ENCODE results near the gene TSEN54. TPM values are rescaled to one million over a fixed set of nuclear protein-coding genes. Genes with fewer than 3 reads are reported as not detected.
"Not testable (repeated sequence)": the region's sequence is repeated elsewhere in the genome, so short reads cannot be mapped to it uniquely, and the experiment has no call there.

The TSEN54 gene
- total RNA-seq (2014; rRNA removed; shearing (Covaris generic)), result 47.2 and 56.3 TPM in 2 replicates

GRCh38 chr17:75516255-75516618 lies at the start of gene TSEN54:
Gene TSEN54, plus strand, starts transcription at chr17:75516528. Its CDS starts 33 bp downstream, at chr17:75516561.
- DNase-seq (ENCODE audit: low spot score), result peak; percentile 92
- in situ Hi-C loops (cut with HindIII; ENCODE audit: low sequenced_read_pairs), result no loop called here

GRCh38 chr17:75468291-75468754 lies 48.0 kb upstream of the TSEN54 start:
- DNase-seq (ENCODE audit: low spot score), result no peak
- in situ Hi-C loops (cut with HindIII; ENCODE audit: low sequenced_read_pairs), result no loop called here

DNA sequence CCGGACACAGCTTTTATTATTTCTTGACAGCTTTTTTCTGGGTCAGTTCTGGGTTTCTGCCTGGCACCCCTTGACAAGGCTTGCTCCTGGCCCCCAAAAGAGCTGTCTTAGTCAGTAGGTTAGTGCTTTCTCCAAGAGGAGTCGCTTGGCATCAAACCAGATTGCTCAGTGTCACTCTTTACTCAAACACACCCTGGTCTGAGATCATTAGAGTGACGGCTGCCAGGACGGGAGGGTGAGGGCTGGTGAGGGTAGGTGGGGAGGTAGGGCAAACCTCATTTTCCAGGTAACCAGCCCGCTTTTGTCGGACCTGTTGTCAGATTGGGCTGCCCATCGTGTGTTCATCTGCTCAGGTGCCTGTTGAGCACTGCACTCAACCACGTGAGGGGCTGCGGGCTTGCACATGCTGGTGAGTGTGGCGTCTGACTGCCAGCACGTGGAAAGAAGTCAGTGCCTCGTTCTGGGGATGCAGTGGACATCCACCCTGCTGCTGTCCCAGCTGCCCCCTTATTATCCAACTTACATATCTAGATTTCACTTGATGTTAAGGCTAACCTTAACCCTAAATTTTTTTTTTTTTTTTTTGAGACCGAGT lies 47.5 kb upstream of the TSEN54 start:
- DNase-seq (ENCODE audit: low spot score), result no peak
- in situ Hi-C loops (cut with HindIII; ENCODE audit: low sequenced_read_pairs), result no loop called here

GRCh38 chr17:75471207-75471606 lies 45.1 kb upstream of the TSEN54 start:
- in situ Hi-C loops (cut with HindIII; ENCODE audit: low sequenced_read_pairs), result no loop called here

DNA sequence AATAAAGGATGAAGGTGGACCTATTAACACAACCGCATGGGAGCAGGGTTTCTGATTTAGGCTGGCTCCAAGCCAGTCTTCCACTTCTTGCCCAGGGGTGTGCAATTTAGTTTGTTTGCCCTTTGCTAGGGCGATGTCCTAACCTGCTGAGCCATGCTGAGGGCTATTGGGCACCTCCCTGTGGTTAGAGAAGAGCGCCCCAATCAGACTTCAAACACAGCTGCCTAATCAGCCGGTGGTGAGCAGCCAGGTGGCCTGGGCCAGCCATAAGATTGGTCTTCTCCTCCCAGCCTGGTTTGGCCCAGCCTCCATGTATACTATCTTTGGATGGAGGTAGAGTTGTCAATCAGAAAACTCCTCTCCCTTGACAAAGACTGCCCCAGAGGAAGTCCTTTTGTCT lies 44.2 kb upstream of the TSEN54 start:
- DNase-seq (ENCODE audit: low spot score), result no peak
- in situ Hi-C loops (cut with HindIII; ENCODE audit: low sequenced_read_pairs), result no loop called here

More at GRCh38 chr17:75471207-75471606, 45.1 kb upstream of the TSEN54 start:
- no peak for DNase-seq (ENCODE audit: low spot score)

DNA sequence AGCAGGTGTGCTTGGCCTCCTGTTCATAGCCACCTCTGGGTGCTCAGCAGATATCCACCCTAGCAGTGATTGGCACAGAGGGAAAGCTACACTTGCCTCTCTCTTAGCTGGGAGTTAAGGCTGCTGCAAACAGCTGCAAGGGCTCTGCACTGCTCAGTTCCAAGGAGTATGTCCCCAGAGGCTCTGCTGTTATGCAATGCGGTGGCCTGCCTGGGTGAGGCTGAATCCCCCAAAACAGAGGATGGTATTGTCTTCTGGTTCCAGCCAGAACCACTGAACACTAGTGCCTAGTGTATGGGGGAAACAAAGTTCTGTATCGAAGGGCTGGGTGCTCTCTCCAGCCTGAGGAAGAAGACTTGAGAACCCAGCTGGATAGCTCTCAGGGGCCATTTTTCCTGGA lies 43.1 kb upstream of the TSEN54 start:
- in situ Hi-C loops (cut with HindIII; ENCODE audit: low sequenced_read_pairs), result no loop called here
- no peak for DNase-seq (ENCODE audit: low spot score)

- in situ Hi-C loops (cut with HindIII; ENCODE audit: low sequenced_read_pairs), result no loop called here
- DNase-seq (ENCODE audit: low spot score), result no peak
These were observed 41.6 kb upstream of the TSEN54 start for GRCh38 chr17:75474736-75475135.

GRCh38 chr17:75475144-75475835 lies 41.0 kb upstream of the TSEN54 start:
- in situ Hi-C loops (cut with HindIII; ENCODE audit: low sequenced_read_pairs), result no loop called here
- DNase-seq (ENCODE audit: low spot score), result no peak

DNA sequence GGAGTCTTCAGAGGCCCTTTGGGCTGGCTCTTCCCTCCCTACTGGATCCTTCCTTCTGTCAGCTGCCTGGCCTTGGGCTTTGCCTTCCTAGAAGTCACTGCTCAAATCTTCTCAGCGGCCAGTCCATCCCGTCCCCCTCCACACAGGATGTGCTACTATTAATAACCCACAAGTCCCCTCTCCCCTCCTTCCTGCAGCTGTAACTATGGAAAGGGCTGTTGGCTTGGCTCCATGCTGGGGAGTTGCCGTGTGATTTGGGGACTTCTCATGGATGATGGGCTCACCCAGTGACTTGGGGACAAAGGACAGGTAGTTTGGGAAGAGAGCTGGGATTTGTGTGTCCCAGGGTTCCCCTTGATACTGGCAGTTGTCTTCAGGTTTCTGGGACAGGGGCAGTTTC lies 40.5 kb upstream of the TSEN54 start:
- no peak for DNase-seq (ENCODE audit: low spot score)
- in situ Hi-C loops (cut with HindIII; ENCODE audit: low sequenced_read_pairs), result no loop called here

- no peak for DNase-seq (ENCODE audit: low spot score)
- in situ Hi-C loops (cut with HindIII; ENCODE audit: low sequenced_read_pairs), result no loop called here
These were observed 40.1 kb upstream of the TSEN54 start for GRCh38 chr17:75476271-75476671.

DNA sequence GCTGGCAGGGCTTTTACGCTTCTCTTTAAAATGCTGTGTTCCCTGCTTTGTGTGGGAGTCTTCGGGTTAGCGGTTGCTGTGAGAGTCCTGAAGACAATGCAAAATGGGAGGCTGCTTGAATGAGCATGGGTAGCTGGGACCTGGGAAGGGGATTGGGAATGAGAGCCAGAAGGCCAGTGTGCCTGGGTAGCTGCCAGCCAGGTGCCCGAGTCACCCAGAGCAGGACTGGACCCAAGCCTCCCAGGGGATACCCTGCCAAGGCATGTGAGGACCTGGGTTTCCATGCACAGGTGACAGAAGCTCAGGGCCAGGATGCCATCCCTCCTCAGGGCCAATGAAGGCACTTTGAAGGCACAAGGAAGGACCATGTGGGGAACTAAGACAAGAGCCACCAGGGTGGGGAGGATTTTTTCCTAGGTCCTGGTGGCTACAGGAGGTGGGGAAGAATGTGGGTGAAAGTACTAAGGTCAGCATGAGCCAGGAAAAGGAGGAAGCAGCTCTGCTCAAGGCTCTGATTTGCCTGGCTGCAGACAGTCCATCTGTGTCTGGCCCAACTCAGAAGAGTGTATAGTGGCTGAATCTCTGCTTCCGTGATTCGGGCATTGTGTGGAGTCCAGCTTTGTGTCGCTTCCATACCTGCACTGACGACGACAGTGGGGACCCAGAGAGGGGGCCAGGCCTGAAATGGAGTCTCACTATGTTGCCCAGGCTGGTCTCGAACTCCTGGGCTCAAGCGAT lies 39.4 kb upstream of the TSEN54 start:
- DNase-seq (ENCODE audit: low spot score), result no peak
- in situ Hi-C loops (cut with HindIII; ENCODE audit: low sequenced_read_pairs), result no loop called here

- DNase-seq (ENCODE audit: low spot score); in situ Hi-C loops (cut with HindIII; ENCODE audit: low sequenced_read_pairs): not testable (repeated sequence)
These were observed 38.9 kb upstream of the TSEN54 start for GRCh38 chr17:75477490-75477862.

GRCh38 chr17:75478508-75478907 lies 37.8 kb upstream of the TSEN54 start:
- no peak for DNase-seq (ENCODE audit: low spot score)
- in situ Hi-C loops (cut with HindIII; ENCODE audit: low sequenced_read_pairs), result no loop called here

GRCh38 chr17:75480281-75480680 lies 36.0 kb upstream of the TSEN54 start:
- in situ Hi-C loops (cut with HindIII; ENCODE audit: low sequenced_read_pairs), result no loop called here
- peak; percentile 45 for DNase-seq (ENCODE audit: low spot score)

DNA sequence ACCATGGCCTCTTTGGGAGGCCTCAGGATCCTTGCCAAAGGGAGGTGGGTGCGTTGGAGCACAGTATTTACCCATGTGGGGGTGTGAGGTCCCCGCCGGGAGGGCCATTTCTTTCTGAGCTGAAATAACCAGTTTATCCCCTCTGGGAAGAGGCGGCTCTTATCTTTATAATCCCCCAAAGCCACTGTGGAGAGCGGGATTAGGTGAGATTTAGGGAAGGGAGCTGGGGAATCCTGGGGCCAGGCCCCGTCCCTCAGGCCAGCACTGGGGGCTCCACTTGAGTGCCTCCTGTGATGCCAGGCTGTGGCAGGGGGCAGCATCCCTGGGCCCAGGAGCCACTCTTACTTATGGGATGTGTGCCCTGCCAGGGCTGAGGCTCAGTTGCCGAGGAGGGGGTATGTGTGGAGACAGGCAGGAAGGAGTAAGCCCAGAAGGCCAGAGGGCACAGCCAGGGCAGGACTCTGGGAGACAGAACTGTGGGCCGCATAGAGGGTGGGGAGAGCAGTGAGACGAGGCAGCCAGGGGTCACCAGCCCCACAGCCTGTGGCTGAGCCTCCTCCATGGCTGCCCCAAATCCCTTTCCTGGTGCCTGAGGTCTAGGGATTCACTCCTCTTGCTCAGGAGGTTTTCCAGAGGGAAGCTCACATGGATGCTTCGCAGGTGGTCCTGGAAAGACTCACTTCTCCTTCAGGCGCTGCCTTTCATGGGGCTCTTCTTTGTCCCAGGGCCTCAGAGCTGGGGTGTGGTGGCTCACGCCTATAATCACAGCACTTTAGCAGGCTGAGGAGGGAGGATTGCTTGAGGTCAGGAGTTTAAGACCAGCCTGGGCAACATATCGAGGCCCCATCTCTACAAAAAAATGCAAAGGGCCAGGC lies 34.9 kb upstream of the TSEN54 start:
- no peak for DNase-seq (ENCODE audit: low spot score)
- in situ Hi-C loops (cut with HindIII; ENCODE audit: low sequenced_read_pairs), result no loop called here

- in situ Hi-C loops (cut with HindIII; ENCODE audit: low sequenced_read_pairs), result no loop called here
These were observed 34.0 kb upstream of the TSEN54 start for GRCh38 chr17:75482098-75482942.

DNA sequence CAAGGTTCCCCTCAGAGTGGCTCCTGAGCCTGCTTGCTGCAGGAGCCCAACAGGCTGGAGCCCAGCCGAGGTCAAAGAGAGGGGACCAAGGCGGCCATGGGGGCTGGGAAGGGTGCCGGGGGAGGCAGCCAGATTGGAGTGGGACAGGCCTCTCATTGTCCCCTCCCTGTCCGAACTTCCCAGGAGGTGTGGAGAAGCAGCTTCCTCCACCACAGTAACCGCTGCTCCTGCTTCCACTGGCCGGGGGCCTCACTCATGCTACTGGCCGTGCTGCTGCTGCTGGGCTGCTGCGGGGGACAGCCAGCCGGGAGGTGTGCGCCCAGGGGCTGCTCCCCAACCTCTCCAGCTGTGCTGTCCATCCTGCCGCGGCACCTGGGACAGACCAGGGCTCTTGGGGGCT lies 30.6 kb upstream of the TSEN54 start:
- in situ Hi-C loops (cut with HindIII; ENCODE audit: low sequenced_read_pairs), result no loop called here
- no peak for DNase-seq (ENCODE audit: low spot score)

More at GRCh38 chr17:75482098-75482942, 34.0 kb upstream of the TSEN54 start:
- DNase-seq (ENCODE audit: low spot score), result no peak

- in situ Hi-C loops (cut with HindIII; ENCODE audit: low sequenced_read_pairs), result no loop called here
- DNase-seq (ENCODE audit: low spot score), result no peak
These were observed 30.2 kb upstream of the TSEN54 start for GRCh38 chr17:75486151-75486550.

DNA sequence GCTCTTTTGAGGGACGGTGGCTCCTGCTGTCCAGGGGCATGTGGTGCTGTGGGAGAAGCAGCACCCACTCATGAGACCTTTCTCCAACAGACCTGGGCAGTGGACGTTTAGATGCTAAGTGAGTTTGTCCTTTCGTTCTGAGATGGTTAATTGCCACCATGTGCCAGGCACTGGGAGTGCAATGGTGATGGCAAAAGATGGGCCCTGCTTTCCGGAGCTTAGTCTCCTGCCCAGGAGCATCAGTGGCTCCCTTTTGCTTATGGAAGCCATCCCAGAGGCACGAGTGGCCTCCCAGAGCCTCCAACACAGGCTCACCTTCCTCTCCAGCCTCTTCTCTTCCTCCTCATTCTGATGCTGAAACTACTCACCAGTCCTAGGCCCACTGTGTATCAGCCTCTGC lies 29.4 kb upstream of the TSEN54 start:
- DNase-seq (ENCODE audit: low spot score), result no peak
- in situ Hi-C loops (cut with HindIII; ENCODE audit: low sequenced_read_pairs), result no loop called here
